SU-DHL-6 (cell line): Measurements from ENCODE around the gene MYO1G.

Experiments
- H2AFZ ChIP-seq: fragments of 200-600 bp; sonication (generic); 2 replicates; pipeline ENCODE4 v1.6.1; 2014; ENCODE audit warnings: low read depth, mild to moderate bottlenecking, moderate library complexity, mixed read lengths, antibody characterized with exemption, low read length; ENCODE audit not compliant: severe bottlenecking
- H3F3A ChIP-seq: fragments of 200-600 bp; shearing (Covaris generic); 2 replicates; pipeline ENCODE4 v1.6.0; 2016; ENCODE audit warnings: antibody characterized with exemption, mild to moderate bottlenecking; ENCODE audit not compliant: insufficient read depth
- H3K27ac ChIP-seq: fragments of 200-600 bp; sonication (generic); 2 replicates; pipeline ENCODE4 v1.5.1; 2016; ENCODE audit warnings: low read depth, mild to moderate bottlenecking, low read length, moderate library complexity, mixed read lengths
- H3K27me3 ChIP-seq: fragments of 200-600 bp; sonication (generic), shearing (Covaris generic); 2 replicates; pipeline ENCODE4 v1.6.0; 2014; ENCODE audit warnings: mild to moderate bottlenecking, low read length
- H3K36me3 ChIP-seq: fragments of 200-600 bp; sonication (generic); 2 replicates; pipeline ENCODE4 v1.6.1; 2014; ENCODE audit warnings: mild to moderate bottlenecking, low read length, mixed read lengths
- H3K4me2 ChIP-seq: fragments of 300-600, 200-600 bp; shearing (Covaris generic), sonication (generic); 2 replicates; pipeline ENCODE4 v1.6.0; 2014; ENCODE audit warnings: low read length, low read depth, mild to moderate bottlenecking; ENCODE audit not compliant: poor library complexity, severe bottlenecking
- H3K4me3 ChIP-seq: fragments of 200-600 bp; sonication (generic); 2 replicates; pipeline ENCODE4 v1.5.1; 2014; ENCODE audit warnings: antibody characterized with exemption, low read length, mild to moderate bottlenecking, mixed read lengths; ENCODE audit not compliant: insufficient read depth, poor library complexity, severe bottlenecking
- H3K79me2 ChIP-seq: fragments of 200-600 bp; sonication (generic); 2 replicates; pipeline ENCODE4 v1.6.1; 2014; ENCODE audit warnings: mild to moderate bottlenecking, low read length, moderate library complexity; ENCODE audit not compliant: insufficient read depth
- H3K9ac ChIP-seq: fragments of 200-600 bp; sonication (generic); 2 replicates; pipeline ENCODE4 v1.7.0; 2014; ENCODE audit warnings: mild to moderate bottlenecking, low read length
- H3K9me2 ChIP-seq: fragments of 200-600 bp; sonication (generic); replicated peaks from 2 replicates; pipeline ENCODE4 v1.6.1; 2014; ENCODE audit warnings: low read length; ENCODE audit not compliant: insufficient read depth
- H3K9me3 ChIP-seq: fragments of 200-600 bp; sonication (generic); 2 replicates; pipeline ENCODE4 v1.6.1; 2014; ENCODE audit warnings: low read length, mixed read lengths; ENCODE audit not compliant: insufficient read depth
- H4K20me1 ChIP-seq: fragments of 200-600 bp; sonication (generic); 2 replicates; pipeline ENCODE4 v1.6.1; 2014; ENCODE audit warnings: low read depth, mild to moderate bottlenecking, antibody characterized with exemption, low read length, moderate library complexity, mixed read lengths
- CTCF ChIP-seq: fragments of 200-600 bp; sonication (generic); IDR thresholded peaks from one replicate; pipeline ENCODE4 v1.5.1; 2017; ENCODE audit warnings: antibody characterized with exemption, mild to moderate bottlenecking, low read length, moderate library complexity; ENCODE audit not compliant: insufficient read depth, poor library complexity, severe bottlenecking
- EZH2phosphoT487 ChIP-seq: fragments of 200-600 bp; sonication (generic), shearing (Covaris generic); conservative IDR thresholded peaks from 2 replicates; pipeline ENCODE4 v1.6.1; 2018; ENCODE audit warnings: mild to moderate bottlenecking, antibody characterized with exemption, low read length, moderate library complexity, mixed read lengths

MYO1G gene

GRCh38 chr7:44987996-44988395, 9.2 kb upstream of the MYO1G start:
- Histone ChIP-seq H3K9ac (0 out of 2 replicates have a peak overlapping the region, but pooled peaks have one; percentile 91), H3K4me3 (no peak overlapping the region), H3F3A (peaks cover 38% of the 10 kb centered on the region), H4K20me1 (peaks cover 12% of the 10 kb centered on the region), H3K27ac (no peak overlapping the region), H3K9me2 (no peaks in the 10 kb centered on the region), H3K4me2 (peak overlapping the region; percentile 83), H3K27me3 (no peaks in the 10 kb centered on the region), H3K36me3 (peaks cover 31% of the 10 kb centered on the region), H3K79me2 (peaks cover 34% of the 10 kb centered on the region), H2AFZ (no peak overlapping the region), H3K9me3 (no peaks in the 10 kb centered on the region)
- TF ChIP-seq CTCF: no peak
- no peak for TF ChIP-seq EZH2phosphoT487

- no peak overlapping the region for H2AFZ ChIP-seq
- no peaks in the 10 kb centered on the region for H3K27me3 ChIP-seq
- no peak for TF ChIP-seq CTCF
- TF ChIP-seq EZH2phosphoT487: no peak
- peaks cover 35% of the 10 kb centered on the region for H3K36me3 ChIP-seq
- peak overlapping the region; percentile 91 for H3K9ac ChIP-seq
- no peaks in the 10 kb centered on the region for H3K9me2 ChIP-seq
- H3K4me3 ChIP-seq: no peak overlapping the region
- peaks cover 34% of the 10 kb centered on the region for H3K79me2 ChIP-seq
- H3K27ac ChIP-seq: no peak overlapping the region
- peaks cover 44% of the 10 kb centered on the region for H3F3A ChIP-seq
- no peaks in the 10 kb centered on the region for H3K9me3 ChIP-seq
- H3K4me2 ChIP-seq: peak overlapping the region; percentile 83
- peaks cover 12% of the 10 kb centered on the region for H4K20me1 ChIP-seq
Measured at GRCh38 chr7:44987457-44987856, 8.6 kb upstream of the MYO1G start.

- TF ChIP-seq EZH2phosphoT487: no peak
- no peak for TF ChIP-seq CTCF
- no peaks in the 10 kb centered on the region for H3K27me3 ChIP-seq
- H2AFZ ChIP-seq: peak overlapping the region; percentile 42
- H3K9ac ChIP-seq: peak overlapping the region; percentile 91
- H3K36me3 ChIP-seq: peaks cover 35% of the 10 kb centered on the region
- H3K4me2 ChIP-seq: peak overlapping the region; percentile 83
- H3K27ac ChIP-seq: peak overlapping the region; percentile 95
- H3K9me3 ChIP-seq: no peaks in the 10 kb centered on the region
- peaks cover 52% of the 10 kb centered on the region for H3F3A ChIP-seq
- no peaks in the 10 kb centered on the region for H3K9me2 ChIP-seq
- H4K20me1 ChIP-seq: peaks cover 12% of the 10 kb centered on the region
- peak overlapping the region; percentile 90 for H3K4me3 ChIP-seq
- peaks cover 34% of the 10 kb centered on the region for H3K79me2 ChIP-seq
Measured at GRCh38 chr7:44986218-44987053, 7.6 kb upstream of the MYO1G start.
